NCI-H345 treated with DMSO at 0.1 percent for 48 hours (cell line): ENCODE data around the gene IDS.
"Not testable (repeated sequence)": the region's sequence is repeated elsewhere in the genome, so short reads cannot be mapped to it uniquely, and the experiment has no call there.

Experiments
- DNase-seq: peaks from one replicate; lab custom pipeline; 2025; ENCODE audit not compliant: unreplicated experiment; lab: John Stamatoyannopoulos, UW

Gene IDS

GRCh38 chrX:149502923-149503322 lies 2.2 kb downstream of the IDS start:
- not testable (repeated sequence) for DNase-seq

- no peak for DNase-seq
Measured at GRCh38 chrX:149499766-149500165, 5.3 kb downstream of the IDS start.

- no peak for DNase-seq
Measured at GRCh38 chrX:149498767-149499166, 6.3 kb downstream of the IDS start.

- no peak for DNase-seq
Measured at GRCh38 chrX:149497626-149498025, 7.5 kb downstream of the IDS start.

GRCh38 chrX:149497054-149497453 lies 8.1 kb downstream of the IDS start:
- DNase-seq, result no peak

- no peak for DNase-seq
Measured at GRCh38 chrX:149495573-149496071, 9.5 kb downstream of the IDS start.

GRCh38 chrX:149494844-149495565 lies 10.1 kb downstream of the IDS start:
- DNase-seq, result no peak

GRCh38 chrX:149493567-149494562 lies 11.2 kb downstream of the IDS start:
- no peak for DNase-seq

- no peak for DNase-seq
Measured at GRCh38 chrX:149491812-149492211, 13.3 kb downstream of the IDS start.

GRCh38 chrX:149490100-149490499 lies 15.0 kb downstream of the IDS start:
- DNase-seq, result no peak

- not testable (repeated sequence) for DNase-seq
Measured at GRCh38 chrX:149488411-149489052, 16.6 kb downstream of the IDS start.

GRCh38 chrX:149488008-149488407 lies 17.1 kb downstream of the IDS start:
- DNase-seq, result not testable (repeated sequence)

- DNase-seq, result no peak
Measured at GRCh38 chrX:149487292-149487691, 17.8 kb downstream of the IDS start.

GRCh38 chrX:149476513-149476912 lies 28.6 kb downstream of the IDS start:
- no peak for DNase-seq

- DNase-seq, result no peak
Measured at GRCh38 chrX:149473966-149474365, 31.1 kb downstream of the IDS start.

- no peak for DNase-seq
Measured at GRCh38 chrX:149473092-149473491, 32.0 kb downstream of the IDS start.

GRCh38 chrX:149472625-149473024 lies 32.5 kb downstream of the IDS start:
- no peak for DNase-seq

GRCh38 chrX:149471397-149471796 lies 33.7 kb downstream of the IDS start:
- DNase-seq, result no peak

GRCh38 chrX:149470955-149471354 lies 34.2 kb downstream of the IDS start:
- DNase-seq, result peak; percentile 56

- DNase-seq, result no peak
Measured at GRCh38 chrX:149469406-149469805, 35.7 kb downstream of the IDS start.

- no peak for DNase-seq
Measured at GRCh38 chrX:149467920-149468319, 37.2 kb downstream of the IDS start.
